Coronary artery (tissue), 2 donors: ENCODE results near the gene AMOTL1.

Source experiments
- DNase-seq: peaks from one replicate; pipeline ENCODE4 v3.0.0-alpha.2; 2017; ENCODE audit warnings: low spot score
- H3K27ac ChIP-seq, 2 donors: fragments of 200-600 bp; sonication (generic); one replicate each; pipeline ENCODE4 v1.5.1; 2016 to 2019
- H3K4me3 ChIP-seq: fragments of 200-600 bp; sonication (generic); 2 replicates; pipeline ENCODE4 v1.5.1; 2016; ENCODE audit warnings: mild to moderate bottlenecking, moderate library complexity
- CTCF ChIP-seq: fragments of 200-600 bp; sonication (generic); IDR thresholded peaks from one replicate; pipeline ENCODE4 v1.5.1; 2019; ENCODE audit warnings: antibody characterized with exemption

The AMOTL1 gene

GRCh38 chr11:94776351-94777321 lies 8.5 kb downstream of the AMOTL1 start:
- peak overlapping the region in 1 of 2 donors; percentile 33 for H3K27ac ChIP-seq
- H3K4me3 ChIP-seq = no peak overlapping the region
- DNase-seq = no peak
- no peak for TF ChIP-seq CTCF

- Histone ChIP-seq H3K4me3 (no peak overlapping the region), H3K27ac (no peak overlapping the region)
- DNase-seq = no peak
- no peak for TF ChIP-seq CTCF
These were observed 12.3 kb downstream of the AMOTL1 start for GRCh38 chr11:94780432-94780831.

- DNase-seq = no peak
- no peak overlapping the region for H3K27ac ChIP-seq
- no peak overlapping the region for H3K4me3 ChIP-seq
- no peak for TF ChIP-seq CTCF
These were observed 13.7 kb downstream of the AMOTL1 start for GRCh38 chr11:94781837-94782236.

- DNase-seq = no peak
- no peak for TF ChIP-seq CTCF
- Histone ChIP-seq H3K4me3 (no peak overlapping the region), H3K27ac (no peak overlapping the region)
These were observed 14.3 kb downstream of the AMOTL1 start for GRCh38 chr11:94782446-94782845.

- TF ChIP-seq CTCF = no peak
- Histone ChIP-seq H3K27ac (no peak overlapping the region), H3K4me3 (no peak overlapping the region)
- DNase-seq = no peak
These were observed 16.7 kb downstream of the AMOTL1 start for GRCh38 chr11:94784884-94785283.

- no peak for DNase-seq
- no peak for TF ChIP-seq CTCF
- Histone ChIP-seq H3K4me3 (no peak overlapping the region), H3K27ac (no peak overlapping the region)
These were observed 17.4 kb downstream of the AMOTL1 start for GRCh38 chr11:94785509-94785908.
